K562 (cell line): Measurements from ENCODE around the gene RNF26. TPM values are rescaled to one million over a fixed set of nuclear protein-coding genes. Genes with fewer than 3 reads are reported as not detected.

Experiments
- ATAC-seq: fragments of 200-7000 bp; cut with Tn5 transposase; 3 replicates; pipeline ENCODE4 v1.9.1; 2020; ENCODE audit warnings: moderate library complexity
- BruUV-seq: library from RNA; stranded (reverse); fragments of 400-500 nt; replicated peaks from 2 replicates; lab custom pipeline; 2021; lab: Mats Ljungman, UMichigan
- CTCF ChIA-PET: fragments of 300-600 bp; formaldehyde crosslinking; extraction: SDS; loops from one replicate; lab custom pipeline; 2021; ENCODE audit warnings: low intra/inter-chr PET ratio; lab: Yijun Ruan, JAX
- POLR2A ChIA-PET: fragments of 300-600, 350-650 bp; sonication (Branson Sonifier 250); formaldehyde crosslinking; extraction: SDS; loops from one replicate; lab custom pipeline; 2021; ENCODE audit warnings: antibody characterized with exemption, inconsistent platforms; lab: Yijun Ruan, JAX
- DNase-seq, 4 experiments: peaks; one replicate each; pipeline versions ENCODE4 v3.0.0 to v3.0.0-alpha.2; 2011 to 2018; ENCODE audit warnings: low spot score in 3 of 4, mixed read lengths in 3 of 4; ENCODE audit errors: extremely low read depth in 1 of 4
- FAIRE-seq: peaks from 2 replicates; lab custom pipeline; 2011; peaks lifted over from hg19 to GRCh38; lab: Jason Lieb, UNC
- H2AFZ ChIP-seq: 2 replicates; pipeline ENCODE4 v1.6.0; 2011; ENCODE audit warnings: low read depth, low read length, control low read depth, inconsistent platforms
- H3K27ac ChIP-seq: fragments of 200-600 bp; 3 replicates; pipeline ENCODE4 v1.8.0; 2011; ENCODE audit warnings: low read depth, mild to moderate bottlenecking, control low read depth, inconsistent platforms, low read length, moderate library complexity, mixed read lengths; ENCODE audit errors: extremely low read depth
- H3K27me3 ChIP-seq, 2 experiments: fragments of 300-600 bp in 1 of 2; 2 replicates in 1 of 2; 3 replicates in 1 of 2; pipeline versions ENCODE4 v1.6.0 to v1.8.0; 2011; ENCODE audit warnings: inconsistent platforms in 2 of 2, low read length in 2 of 2, mild to moderate bottlenecking in 1 of 2, mixed read lengths in 1 of 2, moderate library complexity in 1 of 2; ENCODE audit not compliant: control insufficient read depth in 2 of 2, insufficient read depth in 2 of 2
- H3K36me3 ChIP-seq: fragments of 300-600 bp; 3 replicates; pipeline ENCODE4 v1.8.0; 2011; ENCODE audit warnings: mild to moderate bottlenecking, low read length, inconsistent platforms; ENCODE audit not compliant: control insufficient read depth, insufficient read depth
- H3K4me1 ChIP-seq, 2 experiments: fragments of 200-600 bp in 1 of 2; replicated peaks in 1 of 2; 2 replicates in 1 of 2; 3 replicates in 1 of 2; pipeline versions ENCODE4 v1.5.1 to v1.8.0; 2011; ENCODE audit warnings: inconsistent platforms in 2 of 2, low read length in 2 of 2, mild to moderate bottlenecking in 1 of 2, mixed read lengths in 1 of 2, moderate library complexity in 1 of 2; ENCODE audit not compliant: control insufficient read depth in 2 of 2, insufficient read depth in 2 of 2
- H3K4me2 ChIP-seq: 2 replicates; pipeline ENCODE4 v1.6.1; 2011; ENCODE audit warnings: low read length, control low read depth, inconsistent platforms, mixed read lengths; ENCODE audit not compliant: insufficient read depth
- H3K4me3 ChIP-seq: fragments of 200-600 bp; sonication (generic), shearing (Covaris generic); 2 replicates; pipeline ENCODE4 v1.5.1; 2016; ENCODE audit warnings: control low read depth, inconsistent platforms
- H3K79me2 ChIP-seq: fragments of 200-600 bp; 3 replicates; pipeline ENCODE4 v1.8.0; 2011; ENCODE audit warnings: low read length, inconsistent platforms; ENCODE audit not compliant: control insufficient read depth, insufficient read depth
- H3K9ac ChIP-seq, 2 experiments: 2 replicates each; pipeline versions ENCODE4 v1.6.0 to v1.6.1; 2011; ENCODE audit warnings: low read depth in 2 of 2, low read length in 2 of 2, control low read depth in 1 of 2, inconsistent platforms in 1 of 2, mild to moderate bottlenecking in 1 of 2, mixed read lengths in 1 of 2; ENCODE audit not compliant: insufficient read depth in 1 of 2
- H3K9me1 ChIP-seq: one replicate; pipeline ENCODE4 v1.6.0; 2011; ENCODE audit warnings: inconsistent platforms, mild to moderate bottlenecking, low read length, moderate library complexity; ENCODE audit not compliant: control insufficient read depth, insufficient read depth
- H3K9me3 ChIP-seq: replicated peaks from 2 replicates; pipeline ENCODE4 v1.5.1; 2011; ENCODE audit warnings: low read depth, low read length, inconsistent platforms; ENCODE audit not compliant: control insufficient read depth, insufficient read depth
- H4K20me1 ChIP-seq: replicated peaks from 2 replicates; pipeline ENCODE4 v1.6.1; 2011; ENCODE audit warnings: low read length, inconsistent platforms, mixed read lengths; ENCODE audit not compliant: control insufficient read depth, insufficient read depth
- IRF2 ChIP-seq: sonication (generic); formaldehyde crosslinking; IDR thresholded peaks from 2 replicates; pipeline ENCODE4 v1.8.1; 2022; ENCODE audit warnings: mild to moderate bottlenecking, missing genetic modification reagents
- PCBP2 ChIP-seq: fragments of 200-400 bp; formaldehyde crosslinking; IDR thresholded peaks from 2 replicates; pipeline ENCODE4 v1.6.1; 2018; ENCODE audit warnings: low read length, low read depth, mild to moderate bottlenecking, moderate library complexity; ENCODE audit not compliant: poor library complexity, severe bottlenecking
- PRPF4 ChIP-seq: fragments of 200-400 bp; formaldehyde crosslinking; IDR thresholded peaks from one replicate; pipeline ENCODE4 v1.6.1; 2017; ENCODE audit warnings: low read length, low read depth, mild to moderate bottlenecking; ENCODE audit not compliant: insufficient read depth, poor library complexity, severe bottlenecking
- TBP ChIP-seq: optimal IDR thresholded peaks from 2 replicates; pipeline ENCODE3; 2011; ENCODE audit warnings: low read depth, low read length, improper control_type of control experiment
- WGBS: fragments of 100-300 bp; shearing (Covaris generic); methylation state at CpG from one replicate; pipeline ENCODE4 v1.1.6; 2016; ENCODE audit warnings: low coverage, mixed read lengths; ENCODE audit not compliant: insufficient coverage; ENCODE audit errors: missing lambda C conversion rate; 5-methylcytosine and 5-hydroxymethylcytosine counted together
- in situ Hi-C: fragments of 300-500 bp; cut with MboI; formaldehyde crosslinking; loops from 4 replicates; pipeline ENCODE4 v1.15.0; 2018; ENCODE audit warnings: inconsistent platforms, mixed read lengths
- intact Hi-C: fragments of 100-400 bp; cut with micrococcal nuclease; formaldehyde crosslinking; loops from 2 replicates; pipeline ENCODE4 v1.14.2; 2022
- polyA plus RNA-seq, 8 experiments: library from polyadenylated mRNA; depleted of rRNA in 4 of 8; stranded (reverse) in 5 of 8; unstranded in 3 of 8; fragments of >200 nt; fragmentation: Nextera tagmentation in 2 of 8; fragmentation: Illumina TruSeq in 1 of 8; extraction: Ambion mirVana in 2 of 8; extraction: Trizol in 1 of 8; gene quantifications; 2 replicates each; pipeline versions ENCODE4 v1.2.1 to v1.2.3, GENCODE V29; 2011 to 2014; ENCODE audit warnings: inconsistent platforms in 1 of 8, missing spikeins in 1 of 8
- total RNA-seq, 7 experiments: library from RNA; depleted of rRNA in 6 of 7; stranded (reverse); fragments of >200 nt in 6 of 7; fragmentation: Illumina TruSeq in 2 of 7; extraction: Trizol in 2 of 7; gene quantifications; 2 replicates each; pipeline versions ENCODE4 v1.2.1 to v1.2.3, GENCODE V29; 2011 to 2021; ENCODE audit warnings: low replicate concordance in 1 of 7
- TF ChIP-seq, protein P1 (sequence below), 2 experiments: fragments of 450-650 bp in 1 of 2; IDR thresholded peaks; 2 replicates each; pipeline ENCODE4 v1.6.1; 2011 to 2017; ENCODE audit warnings: low read depth in 2 of 2, antibody characterized with exemption in 1 of 2, borderline replicate concordance in 1 of 2, low read length in 1 of 2, mild to moderate bottlenecking in 1 of 2, mixed read lengths in 1 of 2; ENCODE audit not compliant: control insufficient read depth in 1 of 2

Gene RNF26
- total and polyA plus RNA-seq, 9 of the 15 experiments (the other 6 are each of a cell fraction or from before 2014, with no cell fraction given) = 5.3 to 53.6 (median 12.7) TPM

DNA sequence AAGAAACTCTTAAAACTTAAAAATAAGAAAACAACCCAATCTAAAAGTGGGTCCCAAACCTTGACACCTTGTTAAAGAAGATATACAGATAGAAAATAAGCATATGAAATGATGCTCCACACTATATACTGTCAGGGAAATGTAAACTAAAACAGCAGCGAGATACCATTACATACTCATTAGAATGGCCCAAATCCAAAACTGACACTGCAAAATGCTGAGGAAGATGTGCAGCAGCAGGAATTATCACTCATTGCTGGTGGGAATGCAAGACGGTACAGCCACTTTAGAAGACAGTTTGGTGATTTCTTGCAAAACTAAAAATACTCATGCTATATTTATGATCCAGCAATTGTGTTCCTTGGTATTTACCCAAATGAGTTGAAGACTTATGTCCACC, 5.0 kb upstream of the RNF26 start:
- TF ChIP-seq PRPF4 (no peak), PCBP2 (no peak), IRF2 (CRISPR knock-in tag) (no peak), TBP (no peak)
- TF ChIP-seq, protein P1, sequence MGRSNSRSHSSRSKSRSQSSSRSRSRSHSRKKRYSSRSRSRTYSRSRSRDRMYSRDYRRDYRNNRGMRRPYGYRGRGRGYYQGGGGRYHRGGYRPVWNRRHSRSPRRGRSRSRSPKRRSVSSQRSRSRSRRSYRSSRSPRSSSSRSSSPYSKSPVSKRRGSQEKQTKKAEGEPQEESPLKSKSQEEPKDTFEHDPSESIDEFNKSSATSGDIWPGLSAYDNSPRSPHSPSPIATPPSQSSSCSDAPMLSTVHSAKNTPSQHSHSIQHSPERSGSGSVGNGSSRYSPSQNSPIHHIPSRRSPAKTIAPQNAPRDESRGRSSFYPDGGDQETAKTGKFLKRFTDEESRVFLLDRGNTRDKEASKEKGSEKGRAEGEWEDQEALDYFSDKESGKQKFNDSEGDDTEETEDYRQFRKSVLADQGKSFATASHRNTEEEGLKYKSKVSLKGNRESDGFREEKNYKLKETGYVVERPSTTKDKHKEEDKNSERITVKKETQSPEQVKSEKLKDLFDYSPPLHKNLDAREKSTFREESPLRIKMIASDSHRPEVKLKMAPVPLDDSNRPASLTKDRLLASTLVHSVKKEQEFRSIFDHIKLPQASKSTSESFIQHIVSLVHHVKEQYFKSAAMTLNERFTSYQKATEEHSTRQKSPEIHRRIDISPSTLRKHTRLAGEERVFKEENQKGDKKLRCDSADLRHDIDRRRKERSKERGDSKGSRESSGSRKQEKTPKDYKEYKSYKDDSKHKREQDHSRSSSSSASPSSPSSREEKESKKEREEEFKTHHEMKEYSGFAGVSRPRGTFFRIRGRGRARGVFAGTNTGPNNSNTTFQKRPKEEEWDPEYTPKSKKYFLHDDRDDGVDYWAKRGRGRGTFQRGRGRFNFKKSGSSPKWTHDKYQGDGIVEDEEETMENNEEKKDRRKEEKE (IDR thresholded peaks at IDR 0.05; ENCODE audit: borderline replicate concordance in 1 of 2, control insufficient read depth in 1 of 2, low read depth in 2 of 2, low read length in 1 of 2) = no peak
- no TSS peak for BruUV-seq
- ATAC-seq (no peak), DNase-seq (no peak), FAIRE-seq (no peak)
- in situ Hi-C loops (no loop called here), intact Hi-C loops (no loop called here)
- H3K4me3 ChIP-seq = no peak overlapping the region
- H3K27ac ChIP-seq = no peak overlapping the region
- no peaks in the 10 kb centered on the region for H3K27me3 ChIP-seq
- no peaks in the 10 kb centered on the region for H3K9me3 ChIP-seq
- CTCF ChIA-PET = no interaction called here
- no peaks in the 10 kb centered on the region for H3K79me2 ChIP-seq
- no peak overlapping the region for H3K4me2 ChIP-seq
- H3K36me3 ChIP-seq = no peaks in the 10 kb centered on the region
- 22% methylated on average over 2 of the region's 2 CpGs for WGBS
- H2AFZ ChIP-seq = 0 out of 2 replicates have a peak overlapping the region, but pooled peaks have one; percentile 18
- peaks cover 0 to 3% of the 10 kb centered on the region in 2 experiments; a peak in 3 of 5 replicates for H3K4me1 ChIP-seq
- no peaks in the 10 kb centered on the region for H4K20me1 ChIP-seq
- H3K9ac ChIP-seq = no peak overlapping the region
- H3K9me1 ChIP-seq = no peaks in the 10 kb centered on the region
- POLR2A ChIA-PET = interaction anchor here (0.7 kb wide), 1 partner anchor 39 kb away, joined by 4 read pairs; no protein-coding TSS in a partner anchor
